ENCODE results near the gene EME2.

The EME2 gene

DNA sequence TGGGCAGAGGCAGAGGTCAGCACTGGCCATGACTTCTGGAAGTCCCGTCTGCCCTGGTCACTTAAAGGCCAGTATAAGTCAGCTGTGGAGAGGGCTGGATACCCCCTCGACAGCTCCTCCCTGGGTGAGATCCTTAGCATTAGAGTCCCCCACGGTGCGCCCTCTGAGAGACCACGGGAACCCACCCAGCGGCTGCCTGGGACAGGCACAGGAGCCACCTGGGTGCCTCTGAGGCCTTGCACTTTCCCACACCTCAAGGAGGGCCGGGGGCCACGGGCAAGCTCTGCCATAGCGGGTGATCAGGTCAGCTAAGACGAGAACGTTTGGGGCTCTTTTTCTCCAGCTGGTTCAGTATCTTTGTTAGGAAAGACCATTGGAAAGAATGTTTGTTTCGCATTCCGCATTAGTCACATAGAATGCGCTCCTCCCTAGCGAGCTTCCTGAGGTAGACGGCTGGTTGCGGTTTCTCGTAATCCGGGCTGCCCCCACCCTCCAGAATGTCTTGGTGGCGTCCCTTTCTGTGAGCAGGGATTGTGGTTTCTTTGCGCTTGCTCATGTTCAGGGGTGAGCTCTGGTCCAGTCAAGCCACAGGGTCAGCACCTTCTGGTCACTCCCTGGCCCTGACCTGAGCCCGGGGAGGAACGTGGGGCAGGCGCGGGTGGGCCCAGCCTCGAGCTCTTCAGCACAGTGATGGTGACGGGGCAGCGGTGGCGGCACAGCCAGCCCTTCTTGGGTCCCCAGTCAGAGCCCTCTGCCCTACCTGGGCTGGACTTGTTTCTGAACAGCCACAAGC, 26.5 kb upstream of the EME2 start:
- DNase-seq = no peak

DNA sequence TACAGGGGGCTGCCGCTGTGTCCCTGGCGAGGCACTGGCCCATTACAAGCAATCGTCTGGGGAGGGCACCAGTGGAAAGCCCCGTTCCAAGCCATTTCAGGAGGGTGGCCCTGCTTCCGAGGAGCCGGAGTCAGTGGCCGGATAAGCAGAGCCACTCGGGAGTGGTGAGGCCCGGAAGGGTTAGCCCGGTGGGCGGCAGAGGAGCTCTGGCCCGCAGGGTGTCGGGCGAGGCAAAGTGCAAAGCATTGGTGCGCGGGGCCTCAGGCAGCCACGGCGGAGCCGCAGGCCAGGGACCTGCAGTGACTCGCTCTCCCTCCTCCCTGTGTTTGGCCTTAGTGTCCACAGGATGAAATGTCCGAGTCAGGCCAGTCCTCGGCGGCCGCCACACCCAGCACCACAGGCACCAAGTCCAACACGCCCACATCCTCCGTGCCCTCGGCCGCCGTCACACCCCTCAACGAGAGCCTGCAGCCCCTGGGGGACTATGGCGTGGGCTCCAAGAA, 25.9 kb upstream of the EME2 start:
- no peak for DNase-seq

DNA sequence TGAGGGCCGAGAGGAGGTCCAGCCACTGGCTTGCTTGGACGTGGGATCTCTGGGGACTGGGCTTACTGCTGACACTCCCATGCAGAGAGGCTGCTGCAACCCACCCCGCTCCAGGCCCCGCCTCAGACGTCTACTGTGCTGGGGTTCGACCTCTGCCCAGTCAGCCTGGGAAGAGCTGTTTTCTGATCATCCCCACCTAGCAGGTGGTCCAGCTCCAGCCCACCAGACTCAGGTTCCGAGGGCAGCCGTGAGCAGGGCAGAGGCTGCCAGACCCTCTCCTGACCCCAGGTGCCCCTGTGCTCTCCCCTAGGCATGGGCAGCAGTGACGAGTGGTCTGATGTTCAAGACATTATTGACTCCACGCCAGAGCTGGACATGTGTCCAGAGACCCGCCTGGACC, 24.7 kb upstream of the EME2 start:
- DNase-seq = no peak

DNA sequence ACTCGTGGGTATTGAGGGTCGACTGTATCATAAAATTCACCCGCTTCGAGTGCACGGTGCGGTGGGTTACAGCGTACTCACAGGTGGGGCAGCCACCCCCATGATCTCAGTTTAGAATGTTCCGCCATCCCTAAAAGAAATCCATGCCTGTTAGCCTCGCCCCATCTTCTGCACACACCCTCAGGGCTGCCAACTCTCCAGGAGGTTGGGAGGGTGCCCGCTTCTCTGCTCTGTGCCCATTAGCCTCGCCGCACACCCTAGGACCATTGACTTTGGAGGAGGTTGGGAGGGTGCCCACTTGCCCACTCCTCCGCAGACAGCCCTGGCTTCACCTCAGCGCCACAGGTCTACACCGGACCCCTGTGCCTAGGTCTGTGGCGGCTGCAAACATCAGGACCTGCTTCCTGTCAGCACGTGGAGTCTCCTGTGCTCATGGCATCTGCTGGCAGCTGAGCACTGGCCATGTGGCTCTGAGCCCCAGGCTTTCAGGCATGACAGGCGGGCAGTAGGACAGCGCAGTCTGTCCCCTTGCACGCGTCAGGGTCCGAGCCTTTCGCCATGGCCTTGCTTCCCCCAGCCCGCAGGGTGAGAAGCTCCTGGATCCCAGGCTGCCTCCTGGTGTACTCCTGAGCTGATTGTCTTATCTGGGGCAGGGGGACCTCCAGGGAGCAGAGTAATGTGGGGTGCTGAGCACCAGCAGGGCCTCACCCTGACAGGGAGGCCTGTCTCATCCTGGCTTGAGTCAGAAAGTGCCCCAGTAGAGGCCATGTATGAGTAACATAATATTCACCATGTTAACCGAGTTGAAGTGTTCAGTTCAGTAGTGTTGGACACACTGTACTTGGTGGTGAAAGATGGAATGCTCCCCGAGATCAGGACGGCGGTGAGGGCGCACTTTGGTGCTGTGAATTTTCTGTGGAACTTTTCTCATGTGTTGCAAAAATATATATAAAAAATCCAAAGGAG, 23.2 kb upstream of the EME2 start:
- DNase-seq = no peak

DNA sequence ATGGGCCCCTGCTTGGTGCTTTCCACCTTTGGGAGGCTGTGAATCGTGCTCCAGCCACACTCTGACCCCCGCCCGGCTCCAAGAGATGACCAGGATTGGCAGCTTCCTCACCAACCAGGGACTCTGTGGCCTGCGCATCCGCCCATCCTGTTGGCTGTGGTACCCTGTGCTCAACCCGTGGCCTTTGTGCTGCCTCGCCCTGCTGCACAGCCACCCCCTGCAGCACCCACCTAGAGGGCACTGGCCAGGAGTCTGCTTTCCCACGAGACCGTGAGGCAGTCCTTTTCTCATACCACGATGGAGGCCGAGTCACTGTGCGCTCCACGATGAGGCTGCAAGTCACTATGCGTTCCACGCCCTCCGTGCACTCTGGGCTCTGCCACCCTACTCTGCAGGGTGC, 20.7 kb upstream of the EME2 start:
- no peak for DNase-seq

DNA sequence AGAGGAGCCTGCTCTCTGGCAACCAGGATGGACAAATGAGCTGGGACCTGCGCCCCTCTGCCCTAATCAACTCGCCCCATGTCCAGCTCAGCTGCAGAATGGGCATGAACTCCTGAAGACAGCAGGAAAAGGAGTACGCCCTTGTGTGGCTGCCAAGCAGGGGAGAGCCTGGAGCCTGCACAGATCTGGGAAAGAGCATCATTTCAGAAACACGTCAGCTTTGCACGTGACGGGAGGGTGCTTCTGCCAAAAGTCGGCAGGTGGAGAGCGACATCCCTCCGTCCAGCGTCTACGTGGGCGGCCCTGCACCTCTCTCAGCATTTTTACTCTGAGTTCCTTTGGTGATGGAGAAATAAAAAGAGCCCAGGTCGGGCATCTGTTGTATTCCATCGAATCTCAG, 19.8 kb upstream of the EME2 start:
- no peak for DNase-seq

DNA sequence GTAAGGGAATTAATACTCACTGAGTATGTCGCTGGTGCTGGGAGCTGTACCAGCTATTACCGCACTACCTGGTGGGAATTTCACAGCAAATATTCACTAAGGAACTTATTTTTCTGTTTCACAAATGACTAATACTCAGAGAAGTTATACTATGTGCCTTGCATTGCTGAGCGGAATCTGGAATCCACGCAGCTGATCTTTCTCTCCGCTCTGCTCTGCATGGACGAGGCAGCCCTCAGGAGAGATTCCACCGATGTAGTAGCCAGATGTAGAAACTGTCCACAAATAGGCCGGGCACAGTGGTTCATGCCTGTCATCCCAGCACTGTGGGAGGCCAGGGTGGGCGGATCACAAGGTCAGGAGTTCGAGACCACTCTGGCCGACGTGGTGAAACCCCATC, 18.4 kb upstream of the EME2 start:
- no peak for DNase-seq

DNA sequence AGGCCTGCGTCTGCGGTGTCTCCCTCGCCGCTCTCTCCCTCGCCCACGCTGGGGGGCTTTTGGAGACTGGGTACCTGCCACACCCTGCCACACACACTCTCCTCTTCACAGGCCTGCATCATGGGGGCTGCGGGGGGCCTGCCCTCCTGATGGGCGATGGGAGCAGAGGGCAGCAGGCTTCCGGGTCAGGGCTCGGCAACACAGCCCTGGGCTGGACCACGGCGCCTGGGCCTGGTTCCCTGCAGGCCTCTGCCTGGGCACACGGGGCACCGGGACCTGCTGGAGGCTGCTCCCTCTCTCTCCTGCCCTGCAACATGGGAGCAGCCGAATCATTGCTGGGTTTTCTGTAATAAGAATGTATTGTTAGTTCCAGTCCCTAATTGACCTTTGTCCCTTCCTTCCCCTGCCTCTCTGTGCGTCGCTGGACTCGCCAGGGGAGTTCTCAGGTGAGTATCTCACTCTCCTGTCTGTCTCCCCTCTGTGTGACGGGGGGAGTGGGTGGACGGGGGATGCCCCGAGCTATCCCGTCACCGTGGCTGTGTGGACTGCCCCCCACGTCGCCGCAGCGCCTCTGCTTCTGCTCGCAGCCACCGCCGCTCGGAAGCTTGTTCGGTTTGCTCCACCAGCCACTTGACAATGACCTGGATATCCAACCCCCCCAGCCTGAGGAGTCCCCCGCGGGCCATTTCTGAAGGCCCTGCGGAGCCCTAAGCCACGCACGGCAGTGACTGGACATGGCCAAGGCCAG, 14.7 kb upstream of the EME2 start:
- DNase-seq = no peak

DNA sequence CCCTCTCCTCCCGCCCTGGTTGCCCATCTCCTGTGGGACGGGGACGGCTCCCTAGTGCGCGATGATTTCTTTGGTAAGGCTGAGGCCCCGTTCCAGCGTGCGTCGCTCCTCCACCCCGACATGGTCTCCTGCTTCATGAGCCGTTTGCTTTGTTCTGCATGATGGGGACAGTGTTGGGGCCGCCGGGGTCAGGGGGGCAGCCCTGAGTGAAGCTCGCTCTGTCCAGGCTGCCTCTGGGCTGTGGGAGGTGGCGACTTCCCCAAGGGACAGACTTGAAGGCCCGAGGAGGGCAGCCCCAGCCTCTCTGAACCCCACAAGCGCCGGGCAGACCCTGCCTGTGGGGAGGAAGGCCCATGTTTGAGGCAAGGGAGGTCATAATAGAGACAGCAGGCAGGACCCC, 13.7 kb upstream of the EME2 start:
- DNase-seq = no peak

DNA sequence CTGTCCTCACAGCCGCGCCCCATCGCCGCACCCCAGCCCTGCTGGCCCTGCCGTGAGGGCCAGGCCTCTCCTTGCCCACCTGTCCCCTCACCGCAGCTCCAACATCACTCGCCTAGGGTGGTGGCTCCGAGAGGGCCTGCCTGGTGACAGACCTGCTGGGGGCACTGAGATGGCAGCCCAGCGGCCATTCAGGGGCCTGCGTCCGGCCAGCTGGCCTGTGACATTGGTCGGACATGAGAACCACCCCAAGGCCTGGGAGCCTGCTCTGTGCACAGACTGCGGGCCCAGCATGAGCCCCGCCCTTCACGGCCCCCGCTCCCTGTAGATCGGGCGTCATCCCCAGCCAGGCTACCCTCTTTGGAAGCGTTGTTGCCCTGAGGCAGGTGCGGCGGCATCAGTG, 13.1 kb upstream of the EME2 start:
- no peak for DNase-seq

DNA sequence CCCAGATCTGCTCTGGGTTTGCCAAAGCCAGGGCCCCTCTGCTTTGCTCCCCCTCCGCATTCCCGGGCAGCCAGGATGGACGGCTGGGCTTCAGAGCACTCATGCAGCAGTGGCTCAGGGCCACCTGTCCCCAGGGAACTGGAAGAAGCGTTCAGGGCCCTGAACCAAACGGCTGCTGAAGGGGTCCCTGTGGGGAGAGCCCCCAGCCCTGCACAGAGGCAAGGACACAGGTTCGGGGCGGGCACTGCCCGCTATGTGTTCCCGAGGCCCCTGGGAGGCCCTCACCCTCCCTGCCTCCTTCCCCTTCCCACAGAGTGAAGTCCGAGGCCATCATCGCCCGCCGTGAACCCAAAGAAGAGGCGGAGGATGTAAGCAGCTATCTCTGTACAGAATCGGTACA, 11.7 kb upstream of the EME2 start:
- no peak for DNase-seq

DNA sequence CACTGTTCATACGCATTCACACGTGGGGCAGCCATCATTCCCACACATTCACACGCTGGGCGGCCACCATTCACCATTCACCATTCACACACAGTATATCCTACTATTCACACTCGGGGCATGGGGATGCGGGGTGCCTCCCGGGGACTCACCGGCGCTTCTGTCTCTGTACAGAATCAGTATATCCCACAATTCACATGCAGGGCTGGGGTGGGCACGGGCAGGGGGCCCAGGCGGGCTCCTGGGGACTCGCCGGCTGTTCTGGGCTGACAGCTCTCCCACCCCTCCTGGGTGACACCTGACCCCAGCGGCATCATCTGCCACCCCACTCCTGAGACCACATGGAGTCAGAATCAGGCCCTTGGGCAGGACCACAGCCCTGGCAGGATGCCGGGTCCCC, 10.9 kb upstream of the EME2 start:
- DNase-seq = no peak

DNA sequence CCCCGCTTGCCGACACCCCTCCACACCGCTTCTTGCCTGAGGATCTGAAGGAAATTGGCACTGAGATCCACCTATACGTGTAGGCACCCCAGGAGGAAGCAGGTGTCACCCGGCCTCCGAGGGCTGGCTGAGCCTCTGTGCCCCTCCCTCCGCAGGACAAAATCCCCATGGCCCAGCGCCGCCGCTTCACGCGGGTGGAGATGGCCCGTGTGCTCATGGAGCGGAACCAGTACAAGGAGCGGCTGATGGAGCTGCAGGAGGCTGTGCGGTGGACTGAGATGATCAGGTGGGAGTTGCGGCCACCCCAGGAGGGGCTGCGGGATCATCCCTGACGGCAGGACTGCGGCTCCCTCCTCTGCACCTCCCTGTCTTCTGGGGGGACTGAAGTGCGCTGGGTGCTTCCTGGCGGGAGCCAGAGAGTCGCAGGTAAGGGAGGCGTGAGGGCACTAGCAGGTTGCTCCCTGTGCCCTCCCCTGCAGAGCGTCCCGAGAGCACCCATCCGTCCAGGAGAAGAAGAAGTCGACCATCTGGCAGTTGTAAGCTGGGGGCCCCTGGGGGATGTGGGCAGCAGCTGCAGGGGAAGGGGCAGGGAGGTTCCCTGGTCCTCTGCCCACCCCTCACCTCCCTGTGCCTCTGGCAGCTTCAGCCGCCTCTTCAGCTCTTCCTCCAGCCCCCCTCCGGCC, 10.3 kb upstream of the EME2 start:
- DNase-seq = no peak

DNA sequence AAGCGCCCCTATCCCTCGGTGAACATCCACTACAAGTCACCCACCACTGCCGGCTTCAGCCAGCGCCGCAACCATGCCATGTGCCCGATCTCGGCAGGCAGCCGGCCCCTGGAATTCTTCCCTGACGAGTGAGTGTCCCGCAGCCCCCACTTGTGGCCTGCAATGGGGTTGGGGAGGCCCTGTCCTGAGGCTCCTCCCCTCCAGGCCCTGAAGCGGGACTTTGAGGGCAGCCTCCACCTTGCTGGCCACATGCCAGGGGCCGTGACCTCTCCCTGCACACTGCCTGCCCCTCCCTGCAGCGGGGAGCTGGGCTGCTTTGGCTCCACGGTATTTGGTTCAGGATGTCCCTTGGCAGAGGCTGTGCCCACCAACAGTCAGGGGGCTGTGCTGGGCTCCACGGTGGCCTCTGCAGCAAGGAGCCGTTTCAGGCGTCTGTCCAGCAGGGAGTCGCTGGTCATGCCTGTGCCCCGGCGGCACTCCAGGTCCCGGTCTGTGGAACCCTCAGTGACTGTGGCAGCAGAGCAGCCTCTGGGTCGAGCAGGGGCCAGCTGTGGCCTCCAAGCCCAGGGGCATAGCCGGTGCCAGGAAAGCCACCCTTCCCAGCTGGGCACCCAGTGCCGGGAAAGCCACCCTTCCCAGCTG, 9.6 kb upstream of the EME2 start:
- no peak for DNase-seq

DNA sequence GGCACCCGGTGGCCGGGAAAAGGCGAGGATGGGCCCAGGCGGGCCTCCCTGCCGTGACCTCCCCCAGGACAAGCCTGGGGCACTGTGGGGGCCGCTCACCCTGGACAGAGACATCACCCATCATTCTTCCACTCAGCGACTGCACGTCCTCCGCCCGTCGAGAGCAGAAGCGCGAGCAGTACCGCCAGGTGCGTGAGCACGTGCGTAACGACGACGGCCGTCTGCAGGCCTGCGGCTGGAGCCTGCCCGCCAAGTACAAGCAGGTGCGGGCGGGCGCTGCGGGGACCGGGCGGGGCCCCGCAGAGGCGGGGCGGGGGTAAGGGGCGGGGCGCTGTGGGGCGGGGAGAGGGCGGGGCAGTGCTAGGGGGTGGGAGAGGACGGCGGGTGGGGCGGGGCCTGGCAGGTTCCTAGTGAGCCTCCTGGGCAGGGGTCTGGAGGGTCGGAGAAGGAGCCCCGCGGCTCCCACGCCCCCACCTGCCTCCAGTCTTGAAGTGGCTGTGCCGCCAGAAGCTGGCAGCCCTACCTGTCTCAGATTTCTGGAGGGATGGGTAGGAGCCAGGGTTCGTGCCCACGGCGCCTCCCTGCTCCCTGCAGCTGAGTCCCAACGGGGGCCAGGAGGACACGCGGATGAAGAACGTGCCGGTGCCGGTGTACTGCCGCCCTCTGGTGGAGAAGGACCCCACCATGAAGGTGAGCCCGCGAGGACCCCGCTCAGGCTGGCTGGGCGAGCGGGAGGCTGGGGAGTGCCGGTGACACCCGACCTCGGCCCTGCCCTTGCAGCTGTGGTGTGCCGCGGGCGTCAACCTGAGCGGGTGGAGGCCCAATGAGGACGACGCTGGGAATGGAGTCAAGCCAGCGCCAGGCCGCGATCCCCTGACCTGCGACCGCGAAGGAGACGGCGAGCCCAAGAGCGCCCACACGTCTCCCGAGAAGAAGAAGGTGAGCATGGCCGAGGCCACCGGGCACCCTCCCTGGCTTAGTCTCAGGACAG, 8.8 kb upstream of the EME2 start:
- no peak for DNase-seq

DNA sequence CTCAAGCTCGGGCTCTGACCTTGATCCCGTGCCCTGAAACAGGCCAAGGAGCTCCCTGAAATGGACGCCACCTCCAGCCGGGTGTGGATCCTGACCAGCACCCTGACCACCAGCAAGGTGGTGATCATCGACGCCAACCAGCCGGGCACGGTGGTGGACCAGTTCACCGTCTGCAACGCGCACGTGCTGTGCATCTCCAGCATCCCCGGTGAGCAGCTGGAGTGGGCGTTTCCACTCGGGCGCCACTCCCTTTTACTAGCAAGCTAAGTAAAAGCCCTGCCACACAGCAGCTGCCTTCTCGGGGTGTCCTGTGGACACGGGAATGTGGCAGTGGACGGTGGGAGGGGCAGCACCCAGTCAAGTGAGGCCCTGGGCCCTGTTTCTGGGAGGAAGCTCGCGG, 7.6 kb upstream of the EME2 start:
- DNase-seq = no peak

DNA sequence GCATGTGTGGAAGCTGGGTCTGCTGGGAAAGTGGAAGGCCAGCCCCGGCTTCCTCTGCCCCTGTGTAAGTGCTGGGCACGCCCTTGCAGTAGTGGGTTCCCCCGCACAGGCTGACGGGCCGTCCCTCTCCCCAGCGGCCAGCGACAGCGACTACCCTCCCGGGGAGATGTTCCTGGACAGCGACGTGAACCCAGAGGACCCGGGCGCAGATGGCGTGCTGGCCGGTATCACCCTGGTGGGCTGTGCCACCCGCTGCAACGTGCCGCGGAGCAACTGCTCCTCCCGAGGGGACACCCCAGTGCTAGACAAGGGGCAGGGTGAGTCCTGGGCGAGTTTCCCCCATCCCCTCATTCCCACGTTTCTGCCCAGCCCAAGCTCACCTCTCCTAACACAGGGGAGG, 6.8 kb upstream of the EME2 start:
- DNase-seq = no peak

DNA sequence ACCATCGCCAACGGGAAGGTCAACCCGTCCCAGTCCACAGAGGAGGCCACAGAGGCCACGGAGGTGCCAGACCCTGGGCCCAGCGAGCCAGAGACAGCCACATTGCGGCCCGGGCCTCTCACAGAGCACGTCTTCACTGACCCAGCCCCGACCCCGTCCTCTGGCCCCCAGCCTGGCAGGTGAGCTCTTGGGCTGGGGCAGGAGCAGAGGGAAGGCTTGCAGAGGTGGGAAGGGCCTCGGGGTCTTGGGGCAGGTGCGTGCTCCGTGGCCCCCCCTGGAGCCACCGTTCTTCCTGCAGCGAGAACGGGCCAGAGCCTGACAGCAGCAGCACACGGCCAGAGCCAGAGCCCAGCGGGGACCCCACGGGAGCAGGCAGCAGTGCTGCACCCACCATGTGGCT, 6.4 kb upstream of the EME2 start:
- DNase-seq = no peak

DNA sequence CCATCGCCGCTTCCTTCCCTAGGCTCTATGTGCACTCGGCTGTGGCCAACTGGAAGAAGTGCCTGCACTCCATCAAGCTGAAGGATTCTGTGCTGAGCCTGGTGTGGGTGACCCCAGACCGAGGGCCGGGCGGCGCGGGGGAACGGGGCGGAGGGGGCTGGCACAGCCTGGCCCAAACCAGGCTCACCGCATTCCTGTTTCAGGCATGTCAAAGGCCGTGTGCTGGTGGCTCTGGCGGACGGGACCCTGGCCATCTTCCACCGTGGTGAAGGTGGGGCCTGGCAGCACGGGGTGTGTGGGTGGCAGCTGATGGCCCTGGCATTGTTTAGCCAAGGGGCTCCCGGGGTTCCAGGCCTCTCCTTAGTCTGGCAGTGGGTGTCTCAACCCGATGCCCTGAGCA, 5.9 kb upstream of the EME2 start:
- no peak for DNase-seq

DNA sequence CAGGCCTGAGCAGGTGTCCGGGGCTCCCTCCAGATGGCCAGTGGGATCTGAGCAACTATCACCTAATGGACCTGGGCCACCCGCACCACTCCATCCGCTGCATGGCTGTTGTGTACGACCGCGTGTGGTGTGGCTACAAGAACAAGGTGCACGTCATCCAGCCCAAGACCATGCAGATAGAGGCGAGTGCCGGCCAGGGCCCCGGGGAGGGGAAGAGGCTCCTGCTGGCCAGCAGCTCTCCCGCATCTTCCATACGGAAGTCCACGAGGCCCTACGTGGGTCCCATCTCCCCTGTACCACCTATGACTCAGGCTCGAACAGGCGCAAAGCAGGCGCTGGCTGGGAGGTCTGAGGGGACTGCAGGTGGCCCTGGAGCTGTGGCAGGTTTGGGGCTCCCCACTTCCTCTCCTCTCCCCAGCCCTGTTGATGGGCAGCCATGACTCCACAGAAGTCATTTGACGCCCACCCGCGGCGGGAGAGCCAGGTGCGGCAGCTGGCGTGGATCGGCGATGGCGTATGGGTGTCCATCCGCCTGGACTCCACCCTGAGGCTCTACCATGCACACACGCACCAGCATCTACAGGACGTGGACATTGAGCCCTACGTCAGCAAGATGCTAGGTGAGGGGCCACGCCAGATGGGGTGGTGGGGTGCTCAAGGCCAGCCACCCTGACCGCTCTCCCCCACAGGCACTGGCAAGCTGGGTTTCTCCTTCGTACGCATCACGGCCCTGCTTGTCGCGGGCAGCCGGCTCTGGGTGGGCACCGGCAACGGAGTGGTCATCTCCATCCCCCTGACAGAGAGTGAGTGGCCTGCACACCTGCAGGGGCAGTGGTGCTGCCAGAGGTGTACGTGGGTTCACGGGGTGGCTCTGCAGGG, 5.3 kb upstream of the EME2 start:
- DNase-seq = no peak

Measured in activated naive CD4-positive, alpha-beta T cell treated with Interleukin-2 at 50 U/mL for 16 hours (primary cell).